DOHH2 (cell line): Measurements from ENCODE around the gene LHX3.

Experiments used
- EZH2phosphoT487 ChIP-seq: fragments of 200-600 bp; sonication (generic); IDR thresholded peaks from 2 replicates; pipeline ENCODE4 v1.6.1; 2017; ENCODE audit warnings: borderline replicate concordance, mild to moderate bottlenecking, antibody characterized with exemption, low read length, moderate library complexity, mixed read lengths
- TF ChIP-seq, protein P1 (sequence below): fragments of 200-600 bp; sonication (generic); IDR thresholded peaks from one replicate; pipeline ENCODE4 v1.5.1; 2014; ENCODE audit warnings: antibody characterized with exemption, mild to moderate bottlenecking, low read depth, low read length; ENCODE audit not compliant: poor library complexity, severe bottlenecking

DNA sequence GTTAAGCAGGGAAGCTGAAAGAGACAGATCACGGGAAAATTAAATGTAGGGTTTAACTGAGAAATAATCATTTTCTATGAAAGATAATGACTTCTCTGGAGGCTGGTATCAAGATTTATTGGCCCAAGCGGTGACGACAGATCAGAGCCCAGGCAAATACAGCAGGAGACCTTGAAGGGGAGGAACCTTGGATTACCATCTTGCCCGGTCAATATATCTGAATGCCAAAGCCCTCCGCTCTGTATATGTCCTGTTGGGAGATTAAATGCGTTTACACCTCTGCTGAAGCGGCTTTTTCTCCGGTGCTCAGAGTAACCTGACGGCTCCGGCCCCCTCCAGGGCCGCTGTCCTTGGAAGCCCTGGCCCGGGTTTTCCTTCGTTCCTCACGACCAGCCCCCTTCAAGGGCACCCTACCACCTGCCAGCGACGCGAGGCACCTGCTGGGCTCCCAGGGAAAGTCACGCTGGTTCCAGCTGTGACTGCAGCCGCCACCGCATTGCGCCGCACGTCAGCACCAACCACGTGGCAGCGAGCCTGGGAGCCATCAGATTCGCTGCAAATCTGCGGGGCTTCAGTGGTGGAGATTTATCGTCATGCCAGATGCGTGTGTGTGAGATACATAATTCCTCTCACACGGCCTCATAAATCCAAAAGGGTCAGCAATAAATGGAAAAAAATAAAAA lies 45.1 kb upstream of the LHX3 start:
- TF ChIP-seq, protein P1, sequence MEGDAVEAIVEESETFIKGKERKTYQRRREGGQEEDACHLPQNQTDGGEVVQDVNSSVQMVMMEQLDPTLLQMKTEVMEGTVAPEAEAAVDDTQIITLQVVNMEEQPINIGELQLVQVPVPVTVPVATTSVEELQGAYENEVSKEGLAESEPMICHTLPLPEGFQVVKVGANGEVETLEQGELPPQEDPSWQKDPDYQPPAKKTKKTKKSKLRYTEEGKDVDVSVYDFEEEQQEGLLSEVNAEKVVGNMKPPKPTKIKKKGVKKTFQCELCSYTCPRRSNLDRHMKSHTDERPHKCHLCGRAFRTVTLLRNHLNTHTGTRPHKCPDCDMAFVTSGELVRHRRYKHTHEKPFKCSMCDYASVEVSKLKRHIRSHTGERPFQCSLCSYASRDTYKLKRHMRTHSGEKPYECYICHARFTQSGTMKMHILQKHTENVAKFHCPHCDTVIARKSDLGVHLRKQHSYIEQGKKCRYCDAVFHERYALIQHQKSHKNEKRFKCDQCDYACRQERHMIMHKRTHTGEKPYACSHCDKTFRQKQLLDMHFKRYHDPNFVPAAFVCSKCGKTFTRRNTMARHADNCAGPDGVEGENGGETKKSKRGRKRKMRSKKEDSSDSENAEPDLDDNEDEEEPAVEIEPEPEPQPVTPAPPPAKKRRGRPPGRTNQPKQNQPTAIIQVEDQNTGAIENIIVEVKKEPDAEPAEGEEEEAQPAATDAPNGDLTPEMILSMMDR: no peak
- TF ChIP-seq EZH2phosphoT487: no peak
